SK-N-MC (cell line): ENCODE measurements around the gene NOL6.
"Not testable (repeated sequence)": the region's sequence is repeated elsewhere in the genome, so short reads cannot be mapped to it uniquely, and the experiment has no call there.

Experiments used
- DNase-seq: peaks from one replicate; pipeline ENCODE4 v3.0.0-alpha.2; 2011; ENCODE audit warnings: low read depth, low spot score
- H3K27ac ChIP-seq: fragments of 200-600 bp; sonication (generic); 2 replicates; pipeline ENCODE4 v1.5.1; 2016; ENCODE audit warnings: mixed run types
- H3K36me3 ChIP-seq: fragments of 200-600 bp; sonication (generic); 2 replicates; pipeline ENCODE4 v1.6.1; 2017; ENCODE audit warnings: antibody characterized with exemption, low read length, mixed read lengths; ENCODE audit not compliant: insufficient read depth
- H3K4me3 ChIP-seq: fragments of 200-600 bp; sonication (generic); 2 replicates; pipeline ENCODE4 v1.5.1; 2016
- H3K9ac ChIP-seq: fragments of 200-600 bp; sonication (generic); 2 replicates; pipeline ENCODE4 v1.8.0; 2017; ENCODE audit warnings: mixed run types, mixed read lengths; ENCODE audit not compliant: insufficient read length
- H3K9me3 ChIP-seq: fragments of 200-600 bp; sonication (generic); 2 replicates; pipeline ENCODE4 v1.6.1; 2017; ENCODE audit warnings: low read depth, mild to moderate bottlenecking, antibody characterized with exemption, low read length, moderate library complexity, mixed read lengths
- EZH2 ChIP-seq: fragments of 200-600 bp; sonication (generic); IDR thresholded peaks from one replicate; pipeline ENCODE4 v1.6.1; 2017; ENCODE audit warnings: antibody characterized with exemption
- FOXP2 ChIP-seq: optimal IDR thresholded peaks from 2 replicates; pipeline ENCODE3; 2011; ENCODE audit warnings: mild to moderate bottlenecking, moderate library complexity; ENCODE audit not compliant: insufficient read depth; ENCODE audit errors: extremely low read length, control extremely low read depth
- POLR2AphosphoS5 ChIP-seq: IDR thresholded peaks from 2 replicates; pipeline ENCODE4 v1.6.1; 2012; ENCODE audit warnings: mild to moderate bottlenecking, low read depth, low read length, borderline replicate concordance

NOL6 gene

GRCh38 chr9:33434317-33435105, 39.2 kb downstream of the NOL6 start:
- no peak for DNase-seq
- Histone ChIP-seq H3K4me3 (no peak overlapping the region), H3K9me3 (no peaks in the 10 kb centered on the region), H3K27ac (no peak overlapping the region), H3K36me3 (no peaks in the 10 kb centered on the region), H3K9ac (no peak overlapping the region)
- TF ChIP-seq POLR2AphosphoS5 (no peak), EZH2 (no peak), FOXP2 (no peak)

GRCh38 chr9:33433871-33434270, 39.9 kb downstream of the NOL6 start:
- no peak for DNase-seq
- H3K9ac ChIP-seq, result no peak overlapping the region
- no peak for TF ChIP-seq POLR2AphosphoS5
- TF ChIP-seq FOXP2, result no peak
- TF ChIP-seq EZH2, result no peak
- no peak overlapping the region for H3K27ac ChIP-seq
- H3K9me3 ChIP-seq, result no peaks in the 10 kb centered on the region
- no peak overlapping the region for H3K4me3 ChIP-seq
- no peaks in the 10 kb centered on the region for H3K36me3 ChIP-seq

- no peaks in the 10 kb centered on the region for H3K36me3 ChIP-seq
- TF ChIP-seq FOXP2 (no peak), POLR2AphosphoS5 (no peak), EZH2 (no peak)
- no peaks in the 10 kb centered on the region for H3K9me3 ChIP-seq
- no peak overlapping the region for H3K27ac ChIP-seq
- no peak for DNase-seq
- H3K9ac ChIP-seq, result no peak overlapping the region
- H3K4me3 ChIP-seq, result no peak overlapping the region
Observed at GRCh38 chr9:33431420-33431819, 42.3 kb downstream of the NOL6 start.

- DNase-seq, result no peak
- Histone ChIP-seq H3K36me3 (no peaks in the 10 kb centered on the region), H3K27ac (no peak overlapping the region), H3K9ac (no peak overlapping the region), H3K4me3 (no peak overlapping the region), H3K9me3 (no peaks in the 10 kb centered on the region)
- no peak for TF ChIP-seq POLR2AphosphoS5
- TF ChIP-seq FOXP2, result no peak
- TF ChIP-seq EZH2, result no peak
Observed at GRCh38 chr9:33430942-33431341, 42.8 kb downstream of the NOL6 start.

GRCh38 chr9:33429256-33429985, 44.3 kb downstream of the NOL6 start:
- no peaks in the 10 kb centered on the region for H3K9me3 ChIP-seq
- no peak overlapping the region for H3K4me3 ChIP-seq
- H3K36me3 ChIP-seq, result no peaks in the 10 kb centered on the region
- TF ChIP-seq FOXP2 (no peak), EZH2 (no peak), POLR2AphosphoS5 (no peak)
- no peak overlapping the region for H3K9ac ChIP-seq
- no peak for DNase-seq
- H3K27ac ChIP-seq, result no peak overlapping the region

- DNase-seq, result no peak
- no peak for TF ChIP-seq POLR2AphosphoS5
- no peak for TF ChIP-seq EZH2
- TF ChIP-seq FOXP2, result no peak
- Histone ChIP-seq H3K36me3 (no peaks in the 10 kb centered on the region), H3K4me3 (no peak overlapping the region), H3K9ac (no peak overlapping the region), H3K9me3 (no peaks in the 10 kb centered on the region), H3K27ac (no peak overlapping the region)
Observed at GRCh38 chr9:33426843-33427293, 46.9 kb downstream of the NOL6 start.

GRCh38 chr9:33425128-33425533, 48.6 kb downstream of the NOL6 start:
- Histone ChIP-seq H3K4me3 (no peak overlapping the region), H3K27ac (no peak overlapping the region), H3K36me3 (no peaks in the 10 kb centered on the region), H3K9ac (no peak overlapping the region), H3K9me3 (no peaks in the 10 kb centered on the region)
- TF ChIP-seq POLR2AphosphoS5 (no peak), EZH2 (no peak), FOXP2 (no peak)
- no peak for DNase-seq

- not testable (repeated sequence) for H3K27ac ChIP-seq, H3K36me3 ChIP-seq, H3K4me3 ChIP-seq, DNase-seq, H3K9ac ChIP-seq, H3K9me3 ChIP-seq
Observed at GRCh38 chr9:33424492-33424891, 49.2 kb downstream of the NOL6 start.

GRCh38 chr9:33424043-33424442, 49.7 kb downstream of the NOL6 start:
- H3K9me3 ChIP-seq, H3K27ac ChIP-seq, H3K9ac ChIP-seq, DNase-seq, H3K4me3 ChIP-seq, H3K36me3 ChIP-seq: not testable (repeated sequence)
